Neutrophil (primary cell): Measurements from ENCODE around the gene ANKRD31.
"Not testable (repeated sequence)": the region's sequence is repeated elsewhere in the genome, so short reads cannot be mapped to it uniquely, and the experiment has no call there.

Experiments used
- H3K27ac ChIP-seq: fragments of 200-600 bp; sonication (generic); 2 replicates; pipeline ENCODE4 v1.5.1; 2016; ENCODE audit warnings: mild to moderate bottlenecking, moderate library complexity
- H3K27me3 ChIP-seq: fragments of 200-600 bp; sonication (generic); 2 replicates; pipeline ENCODE4 v1.6.0; 2016; ENCODE audit warnings: mild to moderate bottlenecking
- H3K36me3 ChIP-seq: fragments of 200-600 bp; sonication (generic); 2 replicates; pipeline ENCODE4 v1.5.1; 2017
- H3K4me1 ChIP-seq, 2 experiments: fragments of 200-600 bp in 1 of 2; sonication (generic) in 1 of 2; 1 replicate in 1 of 2; 2 replicates in 1 of 2; pipeline versions ENCODE4 v1.5.1 to v1.6.1; 2013 to 2016; ENCODE audit warnings: low read depth in 1 of 2, low read length in 1 of 2, mild to moderate bottlenecking in 1 of 2, moderate library complexity in 1 of 2; ENCODE audit not compliant: control insufficient read depth in 1 of 2, insufficient read depth in 1 of 2
- H3K4me3 ChIP-seq, 2 experiments: fragments of 200-600 bp in 1 of 2; sonication (generic) in 1 of 2; 1 replicate in 1 of 2; 2 replicates in 1 of 2; pipeline ENCODE4 v1.5.1; 2013 to 2016; ENCODE audit warnings: low read depth in 1 of 2, low read length in 1 of 2, mild to moderate bottlenecking in 1 of 2, moderate library complexity in 1 of 2
- H3K9me3 ChIP-seq: fragments of 200-600 bp; sonication (generic); 2 replicates; pipeline ENCODE4 v1.5.1; 2016
- CTCF ChIP-seq: fragments of 200-600 bp; sonication (generic); IDR thresholded peaks from 2 replicates; pipeline ENCODE4 v1.5.1; 2016; ENCODE audit warnings: antibody characterized with exemption

ANKRD31 gene

DNA sequence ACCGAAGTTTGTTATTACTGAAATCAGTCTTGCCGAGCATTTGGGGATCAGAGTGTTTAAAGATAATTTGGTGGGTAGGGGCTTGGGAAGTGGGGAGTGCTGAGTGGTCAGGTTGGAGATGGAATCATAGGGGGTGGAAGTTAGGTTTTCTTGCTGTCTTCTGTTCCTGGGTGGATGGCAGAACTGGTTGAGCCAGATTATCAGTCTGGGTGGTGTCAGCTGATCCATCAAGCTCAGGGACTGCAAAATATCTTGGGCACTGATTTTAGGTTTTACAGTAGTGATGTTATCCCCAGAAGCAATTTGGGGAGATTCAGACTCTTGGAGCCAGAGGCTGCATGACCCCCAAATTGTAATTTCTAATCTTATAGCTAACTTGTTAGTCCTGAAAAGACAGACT lies 5.4 kb upstream of the ANKRD31 start:
- Histone ChIP-seq H3K36me3 (no peaks in the 10 kb centered on the region), H3K4me3 (no peak overlapping the region), H3K9me3 (no peaks in the 10 kb centered on the region), H3K27me3 (peaks cover 9% of the 10 kb centered on the region), H3K4me1 (peaks cover 6% of the 10 kb centered on the region in 2 experiments), H3K27ac (no peak overlapping the region)
- TF ChIP-seq CTCF, result no peak

DNA sequence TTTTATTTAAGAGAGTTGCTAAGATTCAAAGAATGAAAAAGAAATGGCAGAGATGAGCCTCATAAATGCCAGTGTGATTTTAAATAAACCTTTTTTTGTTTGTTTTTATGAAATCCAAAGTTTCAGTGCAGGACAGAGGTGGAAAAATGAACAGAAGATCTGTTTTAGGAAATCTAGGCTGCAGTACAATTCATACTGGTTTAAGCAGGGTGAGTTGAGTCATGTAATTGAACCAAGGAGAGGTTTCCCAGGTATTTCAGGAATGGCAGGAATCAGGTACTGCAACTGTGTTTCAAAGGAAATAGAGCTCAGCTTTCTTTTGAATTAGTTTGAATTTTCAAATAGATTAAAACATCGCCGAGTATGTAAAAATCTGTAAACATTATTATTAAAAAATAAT lies 3.0 kb upstream of the ANKRD31 start:
- no peak overlapping the region for H3K4me3 ChIP-seq
- H3K36me3 ChIP-seq, result no peaks in the 10 kb centered on the region
- peaks cover 17% of the 10 kb centered on the region for H3K27me3 ChIP-seq
- H3K27ac ChIP-seq, result no peak overlapping the region
- peaks cover 13% of the 10 kb centered on the region in 2 experiments for H3K4me1 ChIP-seq
- H3K9me3 ChIP-seq, result no peaks in the 10 kb centered on the region
- no peak for TF ChIP-seq CTCF

- TF ChIP-seq CTCF, result no peak
- H3K4me3 ChIP-seq, result no peak overlapping the region
- no peak overlapping the region for H3K27ac ChIP-seq
- no peaks in the 10 kb centered on the region for H3K9me3 ChIP-seq
- H3K27me3 ChIP-seq, result peaks cover 8% of the 10 kb centered on the region
- H3K36me3 ChIP-seq, result no peaks in the 10 kb centered on the region
- peaks cover 13% of the 10 kb centered on the region in 2 experiments for H3K4me1 ChIP-seq
Observed at GRCh38 chr5:75235711-75236110, 967 bp downstream of the ANKRD31 start.

- TF ChIP-seq CTCF, result no peak
- Histone ChIP-seq H3K4me3 (no peak overlapping the region), H3K36me3 (no peaks in the 10 kb centered on the region), H3K4me1 (peaks cover 13% of the 10 kb centered on the region in 2 experiments), H3K27me3 (peaks cover 8% of the 10 kb centered on the region), H3K9me3 (no peaks in the 10 kb centered on the region), H3K27ac (no peak overlapping the region)
Observed at GRCh38 chr5:75234251-75234650, 2.4 kb downstream of the ANKRD31 start.

DNA sequence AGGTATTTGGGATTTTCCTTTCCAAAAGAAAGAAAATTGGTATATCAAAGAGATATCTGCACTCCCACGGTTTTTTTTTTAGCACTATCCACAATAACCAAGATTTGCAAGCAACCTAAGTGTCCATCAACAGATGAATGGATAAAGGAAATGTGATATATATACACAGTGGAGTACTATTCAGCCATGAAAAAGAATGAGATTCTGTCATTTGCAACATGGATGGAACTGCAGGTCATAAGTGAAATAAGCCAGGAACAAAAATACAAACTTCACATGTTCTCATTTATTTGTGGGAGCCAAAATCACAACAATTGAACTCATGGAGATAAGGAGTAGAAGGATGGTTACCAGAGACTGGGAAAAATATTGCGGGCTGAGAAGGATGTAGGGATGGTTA lies 9.8 kb downstream of the ANKRD31 start:
- H3K4me3 ChIP-seq, result no peak overlapping the region
- no peaks in the 10 kb centered on the region for H3K9me3 ChIP-seq
- no peaks in the 10 kb centered on the region for H3K4me1 ChIP-seq
- H3K36me3 ChIP-seq, result no peaks in the 10 kb centered on the region
- no peak overlapping the region for H3K27ac ChIP-seq
- TF ChIP-seq CTCF, result no peak
- H3K27me3 ChIP-seq, result no peaks in the 10 kb centered on the region

DNA sequence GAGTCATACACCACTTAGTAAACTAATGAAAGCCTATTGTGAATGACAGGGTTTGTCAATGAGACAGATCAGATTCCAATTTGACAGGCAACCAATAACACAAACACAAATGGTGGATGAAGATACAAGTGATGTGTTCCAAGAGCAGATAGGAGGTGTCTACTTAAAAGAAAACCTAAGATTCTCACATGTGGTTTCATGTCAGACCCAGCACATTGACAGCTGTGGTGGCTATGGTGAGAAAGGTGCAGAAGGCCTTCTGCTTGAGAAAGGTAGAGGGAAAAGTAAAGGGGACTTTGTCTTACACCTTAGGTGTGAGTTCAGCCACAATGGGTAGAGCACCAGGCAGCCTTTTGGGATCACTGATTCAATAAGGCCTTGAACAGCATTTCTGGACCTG lies 11.2 kb downstream of the ANKRD31 start:
- Histone ChIP-seq H3K4me3 (no peak overlapping the region), H3K27me3 (no peaks in the 10 kb centered on the region)
- no peak for TF ChIP-seq CTCF

DNA sequence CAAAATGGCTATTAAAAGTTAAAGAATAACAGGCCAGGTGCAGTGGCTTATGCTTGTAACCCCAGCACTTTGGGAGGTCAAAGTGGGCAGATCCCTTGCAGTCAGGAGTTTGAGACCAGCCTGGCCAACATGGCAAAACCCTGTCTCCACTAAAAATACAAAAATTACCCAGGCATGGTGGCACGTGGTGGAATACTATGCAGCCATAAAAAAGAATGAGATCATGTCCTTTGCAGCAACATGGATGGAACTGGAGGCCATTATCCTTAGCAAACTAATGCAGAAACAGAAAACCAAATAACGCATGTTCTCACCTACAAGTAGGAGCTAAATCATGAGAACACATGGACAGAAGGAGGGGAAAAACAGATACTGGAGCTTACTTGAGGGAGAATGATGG lies 15.9 kb downstream of the ANKRD31 start:
- H3K4me3 ChIP-seq, H3K4me1 ChIP-seq, H3K36me3 ChIP-seq, H3K9me3 ChIP-seq, H3K27ac ChIP-seq, H3K27me3 ChIP-seq: not testable (repeated sequence)

More for the DNA sequence above, 11.2 kb downstream of the ANKRD31 start:
- no peaks in the 10 kb centered on the region for H3K9me3 ChIP-seq
- H3K36me3 ChIP-seq, result no peaks in the 10 kb centered on the region
- no peak overlapping the region for H3K27ac ChIP-seq
- H3K4me1 ChIP-seq, result no peaks in the 10 kb centered on the region
